ENCODE data around the gene FRS3. TPM values are rescaled to one million over a fixed set of nuclear protein-coding genes. Genes with fewer than 3 reads are reported as not detected.
"Not testable (repeated sequence)": the region's sequence is repeated elsewhere in the genome, so short reads cannot be mapped to it uniquely, and the experiment has no call there.

The FRS3 gene
- 1 to 10 TPM; 6.0 to 8.0 (median 7.3) TPM for polyA plus RNA-seq (ENCODE audit: insufficient read length in 4 of 4)

- DNase-seq (ENCODE audit: low read depth in 4 of 4, low spot score in 2 of 4) = peak; percentile 82 to 94 (median 90)
These were observed at the start of gene FRS3 for GRCh38 chr6:41779788-41780550. Gene FRS3 (minus strand): TSS chr6:41779900. CDS start chr6:41776987, 2,913 bp downstream.

- DNase-seq (ENCODE audit: low read depth in 4 of 4, low spot score in 2 of 4) = no peak
These were observed 46.8 kb upstream of the FRS3 start for GRCh38 chr6:41826343-41827022.

GRCh38 chr6:41824571-41825569 lies 45.2 kb upstream of the FRS3 start:
- no peak for DNase-seq (ENCODE audit: low read depth in 4 of 4, low spot score in 2 of 4)

GRCh38 chr6:41823178-41823577 lies 43.5 kb upstream of the FRS3 start:
- DNase-seq (ENCODE audit: low read depth in 4 of 4, low spot score in 2 of 4) = no peak

- DNase-seq (ENCODE audit: low read depth in 4 of 4, low spot score in 2 of 4) = no peak
These were observed 42.3 kb upstream of the FRS3 start for GRCh38 chr6:41822021-41822420.

- DNase-seq (ENCODE audit: low read depth in 4 of 4, low spot score in 2 of 4) = no peak
These were observed 41.6 kb upstream of the FRS3 start for GRCh38 chr6:41821266-41821665.

- no peak for DNase-seq (ENCODE audit: low read depth in 4 of 4, low spot score in 2 of 4)
These were observed 38.8 kb upstream of the FRS3 start for GRCh38 chr6:41818271-41819054.

- no peak for DNase-seq (ENCODE audit: low read depth in 4 of 4, low spot score in 2 of 4)
These were observed 35.9 kb upstream of the FRS3 start for GRCh38 chr6:41815587-41815986.

GRCh38 chr6:41814629-41815028 lies 34.9 kb upstream of the FRS3 start:
- DNase-seq (ENCODE audit: low read depth in 4 of 4, low spot score in 2 of 4) = no peak

- DNase-seq (ENCODE audit: low read depth in 4 of 4, low spot score in 2 of 4) = no peak
These were observed 34.3 kb upstream of the FRS3 start for GRCh38 chr6:41813956-41814355.

- no peak for DNase-seq (ENCODE audit: low read depth in 4 of 4, low spot score in 2 of 4)
These were observed 33.8 kb upstream of the FRS3 start for GRCh38 chr6:41813469-41813868.

- not testable (repeated sequence) for DNase-seq (ENCODE audit: low read depth in 4 of 4, low spot score in 2 of 4)
These were observed 32.2 kb upstream of the FRS3 start for GRCh38 chr6:41811946-41812345.

- DNase-seq (ENCODE audit: low read depth in 4 of 4, low spot score in 2 of 4) = no peak
These were observed 31.4 kb upstream of the FRS3 start for GRCh38 chr6:41811095-41811494.

GRCh38 chr6:41805830-41806774 lies 26.4 kb upstream of the FRS3 start:
- DNase-seq (ENCODE audit: low read depth in 4 of 4, low spot score in 2 of 4) = no peak

GRCh38 chr6:41801380-41801779 lies 21.7 kb upstream of the FRS3 start:
- DNase-seq (ENCODE audit: low read depth in 4 of 4, low spot score in 2 of 4) = no peak

GRCh38 chr6:41799559-41799911 lies 19.8 kb upstream of the FRS3 start:
- DNase-seq (ENCODE audit: low read depth in 4 of 4, low spot score in 2 of 4) = no peak

- DNase-seq (ENCODE audit: low read depth in 4 of 4, low spot score in 2 of 4) = no peak
These were observed 19.3 kb upstream of the FRS3 start for GRCh38 chr6:41798901-41799558.

GRCh38 chr6:41796474-41796873 lies 16.8 kb upstream of the FRS3 start:
- no peak for DNase-seq (ENCODE audit: low read depth in 4 of 4, low spot score in 2 of 4)

GRCh38 chr6:41791984-41792383 lies 12.3 kb upstream of the FRS3 start:
- DNase-seq (ENCODE audit: low read depth in 4 of 4, low spot score in 2 of 4) = no peak
